Mesodermal cell (in vitro differentiated cells): Measurements from ENCODE around the gene OR4K14. TPM values are rescaled to one million over a fixed set of nuclear protein-coding genes. Genes with fewer than 3 reads are reported as not detected.

Experiments
- H3K27ac ChIP-seq: 2 replicates; pipeline ENCODE4 v1.7.0; 2013; ENCODE audit warnings: mild to moderate bottlenecking, low read depth, low read length, moderate library complexity; ENCODE audit not compliant: severe bottlenecking
- H3K36me3 ChIP-seq: 2 replicates; pipeline ENCODE4 v1.7.1; 2013; ENCODE audit warnings: mild to moderate bottlenecking, low read length, moderate library complexity; ENCODE audit not compliant: control insufficient read depth, insufficient read depth
- H3K4me1 ChIP-seq: one replicate; pipeline ENCODE4 v1.7.1; 2013; ENCODE audit warnings: mild to moderate bottlenecking, low read length; ENCODE audit not compliant: insufficient read depth, control insufficient read depth, poor library complexity, severe bottlenecking
- H3K4me3 ChIP-seq: 2 replicates; pipeline ENCODE4 v1.7.0; 2013; ENCODE audit warnings: low read length, control low read depth, mild to moderate bottlenecking; ENCODE audit not compliant: insufficient read depth, poor library complexity, severe bottlenecking; ENCODE audit errors: extremely low read depth
- H3K9me3 ChIP-seq: 2 replicates; pipeline ENCODE4 v1.7.1; 2013; ENCODE audit warnings: mild to moderate bottlenecking, low read length, moderate library complexity; ENCODE audit not compliant: control insufficient read depth
- WGBS, 2 experiments: methylation state at CpG; one replicate each; pipeline ENCODE4 v1.1.5; 2013; ENCODE audit warnings: missing lambda C conversion rate in 2 of 2; ENCODE audit not compliant: insufficient coverage in 2 of 2; 5-methylcytosine and 5-hydroxymethylcytosine counted together
- polyA plus RNA-seq, 2 experiments: library from polyadenylated mRNA; stranded (reverse); fragments of 50-300 nt; gene quantifications; one replicate each; pipeline ENCODE4 v1.2.3, GENCODE V29; 2013

Gene OR4K14, protein sequence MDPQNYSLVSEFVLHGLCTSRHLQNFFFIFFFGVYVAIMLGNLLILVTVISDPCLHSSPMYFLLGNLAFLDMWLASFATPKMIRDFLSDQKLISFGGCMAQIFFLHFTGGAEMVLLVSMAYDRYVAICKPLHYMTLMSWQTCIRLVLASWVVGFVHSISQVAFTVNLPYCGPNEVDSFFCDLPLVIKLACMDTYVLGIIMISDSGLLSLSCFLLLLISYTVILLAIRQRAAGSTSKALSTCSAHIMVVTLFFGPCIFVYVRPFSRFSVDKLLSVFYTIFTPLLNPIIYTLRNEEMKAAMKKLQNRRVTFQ
- polyA plus RNA-seq (2013, experiment 1 of 2), result not detected
- polyA plus RNA-seq (2013, experiment 2 of 2), result not detected

DNA sequence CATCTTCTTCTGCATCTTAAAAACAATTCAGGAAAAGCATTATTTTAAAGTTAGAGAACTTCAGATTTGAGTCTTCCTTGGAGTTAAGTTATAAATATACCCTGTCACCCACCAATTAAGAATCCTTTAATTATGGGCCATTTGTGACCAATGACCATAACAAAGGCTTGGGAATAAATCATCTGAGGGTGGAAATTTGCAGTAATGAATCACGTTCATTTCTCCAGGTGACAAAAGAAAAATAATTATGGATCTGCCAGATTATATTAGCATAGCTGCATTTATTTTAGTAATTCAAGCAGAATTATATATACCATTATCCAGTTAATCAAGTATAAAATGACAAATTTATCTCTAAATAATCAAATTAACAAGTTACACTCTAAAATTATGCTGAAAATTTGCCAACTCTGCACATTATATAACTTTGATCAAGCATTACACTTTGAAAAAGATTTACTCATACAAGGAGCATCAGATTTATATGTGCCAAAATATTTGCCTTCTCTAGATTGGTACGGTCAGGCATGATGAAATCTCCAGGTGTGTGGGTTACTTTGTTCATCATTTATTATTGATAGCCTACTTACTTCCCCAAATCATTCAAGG is at the start of gene OR4K14:
Gene OR4K14 (minus strand): TSS at position 51 of the 609 bp plus-strand sequence. CDS start 4,114 bp downstream, outside the sequence.
- Histone ChIP-seq H3K4me1 (no peaks in the 10 kb centered on the region), H3K27ac (no peak within 1 kb of the TSS)
- WGBS, 2 experiments, result no CpG with 5 or more reads among the region's 2 CpGs

DNA sequence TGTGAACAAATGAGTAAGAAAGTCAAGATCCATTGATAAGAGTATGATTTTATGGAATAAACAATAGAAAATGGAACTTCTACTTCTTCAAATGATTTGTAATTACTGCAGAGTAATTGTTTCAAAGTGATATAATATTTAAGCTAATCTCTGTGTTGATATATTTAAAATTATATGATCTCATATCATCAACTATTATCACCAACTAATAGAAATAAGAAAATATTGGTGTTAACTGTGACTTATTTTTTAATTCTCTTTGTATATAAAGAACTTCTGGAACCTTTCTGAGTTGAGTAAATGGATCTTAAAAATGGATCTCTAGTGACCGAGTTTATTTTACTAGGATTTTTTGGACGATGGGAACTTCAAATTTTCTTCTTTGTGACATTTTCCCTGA is 40.6 kb upstream of the OR4K14 start, which contains the start of gene OR4L1:
Gene OR4L1 (plus strand): TSS at position 301 of the 400 bp plus-strand sequence. CDS start 0 bp downstream, at position 301.
- H3K9me3 ChIP-seq, result peaks cover 57% of the 10 kb centered on the region
- H3K27ac ChIP-seq, result no peak within 1 kb of the TSS
- no peak within 1 kb of the TSS for H3K4me3 ChIP-seq
- no peaks in the 10 kb centered on the region for H3K4me1 ChIP-seq
- 33% methylated on average over 1 of the region's 2 CpGs; no CpG with 5 or more reads in 1 of the 2 experiments for WGBS, 2 experiments
- no peaks in the 10 kb centered on the region for H3K36me3 ChIP-seq

More for the DNA sequence above, at the start of gene OR4K14:
- Histone ChIP-seq H3K36me3 (no peaks in the 10 kb centered on the region), H3K4me3 (no peak within 1 kb of the TSS), H3K9me3 (peaks cover 53% of the 10 kb centered on the region)

DNA sequence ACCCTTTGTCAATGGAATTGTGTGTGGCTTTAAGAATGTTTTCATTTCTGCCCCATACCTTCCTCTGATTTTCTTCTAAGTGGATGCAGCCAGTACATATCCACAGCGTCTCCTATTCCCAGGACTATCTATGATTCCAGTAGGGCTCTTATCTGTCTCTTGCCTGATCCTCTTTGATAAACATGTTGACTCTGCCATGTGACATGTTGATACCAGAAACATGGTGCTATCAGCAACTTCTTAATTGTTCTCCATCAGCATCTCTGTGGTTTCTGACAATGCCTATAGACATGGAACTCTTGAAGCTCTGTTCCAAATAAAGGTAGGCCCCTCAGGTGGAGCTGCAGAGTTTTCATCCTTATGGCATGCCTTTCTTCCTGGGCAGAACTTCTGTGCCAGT is 29.1 kb upstream of the OR4K14 start:
- 36 to 40% methylated on average over 1 of the region's 1 CpG for WGBS, 2 experiments
- H3K4me3 ChIP-seq, result no peak overlapping the region
- H3K27ac ChIP-seq, result no peak overlapping the region
- H3K4me1 ChIP-seq, result no peaks in the 10 kb centered on the region
- H3K36me3 ChIP-seq, result no peaks in the 10 kb centered on the region
- H3K9me3 ChIP-seq, result peaks cover 42% of the 10 kb centered on the region

DNA sequence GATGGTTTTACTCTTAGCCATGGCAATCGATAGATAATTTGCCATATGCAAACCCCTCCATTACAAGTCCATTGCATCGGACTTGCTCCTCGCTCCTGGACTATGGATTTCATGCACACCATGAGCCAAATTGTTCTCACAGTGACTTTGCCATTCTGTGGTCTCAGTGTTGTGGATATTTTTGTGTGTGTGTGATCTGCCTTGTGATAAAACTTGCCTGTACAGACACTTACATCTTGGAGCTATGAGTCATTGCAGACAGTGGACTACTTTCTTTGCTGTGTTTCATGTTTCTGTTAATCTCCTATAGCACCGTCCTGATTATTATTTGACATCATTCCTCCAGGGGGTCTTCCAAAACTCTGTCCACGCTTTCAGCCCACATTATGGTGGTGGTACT is 25.1 kb upstream of the OR4K14 start:
- Histone ChIP-seq H3K36me3 (no peaks in the 10 kb centered on the region), H3K4me1 (no peaks in the 10 kb centered on the region), H3K4me3 (no peak overlapping the region), H3K9me3 (peaks cover 26% of the 10 kb centered on the region), H3K27ac (no peak overlapping the region)
- 39 to 92% methylated on average over 2 to 3 of the region's 5 CpGs for WGBS, 2 experiments

DNA sequence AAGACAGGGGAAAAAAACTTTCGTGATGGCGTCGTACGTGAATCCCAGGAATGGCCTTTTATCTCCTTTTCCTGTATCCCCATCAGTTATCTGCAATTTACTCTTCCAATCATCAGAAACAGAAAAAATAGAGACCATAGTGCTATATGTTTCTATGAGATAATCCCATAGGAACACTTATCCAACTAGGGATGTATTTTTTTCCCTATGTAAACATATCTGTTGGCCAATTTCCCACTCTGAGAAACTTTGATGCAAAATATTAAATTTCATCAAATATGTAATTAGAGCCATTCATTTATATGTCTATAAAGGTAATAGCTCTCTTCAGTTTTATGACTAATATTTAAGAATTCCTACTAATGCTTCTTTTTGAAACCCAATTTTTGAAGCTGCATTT is 16.8 kb upstream of the OR4K14 start, which contains the start of gene OR4K13:
Gene OR4K13 (minus strand): TSS at position 101 of the 400 bp plus-strand sequence. CDS start 1,280 bp downstream, outside the sequence.
- Histone ChIP-seq H3K4me3 (no peak within 1 kb of the TSS), H3K27ac (no peak within 1 kb of the TSS), H3K36me3 (no peaks in the 10 kb centered on the region), H3K9me3 (peaks cover 29% of the 10 kb centered on the region), H3K4me1 (no peaks in the 10 kb centered on the region)
- no CpG with 5 or more reads among the region's 4 CpGs for WGBS, 2 experiments

DNA sequence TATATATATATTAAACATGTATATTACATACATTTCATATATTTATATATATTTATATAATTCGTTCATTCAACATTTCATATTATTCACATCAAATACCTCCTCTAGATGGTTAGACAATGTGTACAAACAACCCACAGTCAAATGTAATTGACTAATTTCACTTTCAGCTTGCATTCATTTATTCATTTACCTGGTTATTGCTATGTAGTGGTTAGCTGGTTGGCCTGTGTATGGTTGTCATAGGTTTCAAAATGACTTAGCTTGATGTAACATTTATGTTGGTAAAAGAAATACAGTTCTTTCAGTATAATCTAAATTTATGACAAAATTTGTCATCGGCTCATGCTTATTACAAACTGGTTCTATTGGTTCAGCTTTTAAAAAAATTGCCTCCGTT is 16.3 kb upstream of the OR4K14 start:
- Histone ChIP-seq H3K9me3 (peaks cover 31% of the 10 kb centered on the region), H3K4me3 (no peak overlapping the region), H3K36me3 (no peaks in the 10 kb centered on the region), H3K27ac (no peak overlapping the region), H3K4me1 (no peaks in the 10 kb centered on the region)
- WGBS, 2 experiments, result no CpG with 5 or more reads among the region's 3 CpGs

DNA sequence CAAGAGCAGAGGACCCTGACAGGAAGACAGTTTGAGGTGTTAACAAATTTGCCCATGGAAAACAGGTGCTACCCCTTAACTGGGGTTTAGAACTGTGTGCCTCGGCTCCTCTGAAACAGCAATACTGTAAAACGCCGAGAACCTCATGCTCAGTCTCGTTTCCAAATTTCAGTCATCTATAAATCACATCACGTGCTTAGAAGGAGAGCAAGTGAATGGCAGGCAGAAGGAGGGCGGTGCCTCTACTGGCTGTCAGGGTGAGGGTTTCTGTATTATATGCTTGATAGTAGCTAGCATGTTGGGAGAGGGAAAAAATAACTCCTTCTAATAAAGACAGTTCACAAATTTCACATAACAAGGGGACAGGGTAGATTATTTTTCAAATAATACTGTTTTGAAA is 12.0 kb upstream of the OR4K14 start:
- Histone ChIP-seq H3K27ac (no peak overlapping the region), H3K4me3 (no peak overlapping the region), H3K4me1 (no peaks in the 10 kb centered on the region), H3K36me3 (no peaks in the 10 kb centered on the region), H3K9me3 (peaks cover 44% of the 10 kb centered on the region)
- WGBS, 2 experiments, result 60% methylated on average over 1 of the region's 6 CpGs; no CpG with 5 or more reads in 1 of the 2 experiments

DNA sequence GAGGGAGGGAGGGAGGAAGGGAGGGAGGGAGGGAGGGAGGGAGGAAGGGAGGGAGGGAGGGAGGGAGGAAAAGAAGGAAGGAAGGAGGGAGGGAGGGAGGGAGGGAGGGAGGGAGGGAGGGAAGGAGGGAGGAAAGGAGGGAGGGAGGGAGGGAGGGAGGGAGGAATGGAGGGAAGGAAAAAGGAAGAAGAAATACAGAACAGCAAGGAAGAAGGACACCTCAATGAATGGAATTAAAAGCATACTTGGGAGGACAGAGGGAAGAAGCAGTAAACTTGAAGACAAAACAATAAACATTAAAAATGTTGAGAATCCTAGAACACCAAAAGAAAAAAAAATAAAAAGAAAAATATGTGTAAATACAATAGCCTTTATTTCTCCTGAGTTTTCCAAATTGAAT is 11.0 kb downstream of the OR4K14 start:
- H3K36me3 ChIP-seq, result no peaks in the 10 kb centered on the region
- no peak overlapping the region for H3K4me3 ChIP-seq
- no peaks in the 10 kb centered on the region for H3K4me1 ChIP-seq
- H3K27ac ChIP-seq, result no peak overlapping the region
- peaks cover 34% of the 10 kb centered on the region for H3K9me3 ChIP-seq

DNA sequence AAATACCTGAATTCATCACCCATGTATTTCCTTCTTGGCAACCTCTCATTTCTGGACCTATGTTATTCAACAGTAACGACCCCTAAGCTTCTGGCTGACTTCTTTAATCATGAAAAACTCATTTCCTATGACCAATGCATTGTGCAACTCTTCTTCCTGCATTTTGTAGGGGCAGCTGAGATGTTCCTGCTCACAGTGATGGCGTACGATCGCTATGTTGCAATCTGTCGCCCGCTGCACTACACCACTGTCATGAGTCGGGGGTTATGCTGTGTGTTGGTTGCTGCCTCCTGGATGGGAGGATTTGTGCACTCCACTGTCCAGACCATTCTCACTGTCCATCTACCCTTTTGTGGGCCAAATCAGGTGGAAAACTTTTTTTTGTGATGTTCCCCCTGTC is 16.8 kb downstream of the OR4K14 start:
- Histone ChIP-seq H3K27ac (no peak overlapping the region), H3K4me1 (no peaks in the 10 kb centered on the region), H3K36me3 (no peaks in the 10 kb centered on the region), H3K4me3 (no peak overlapping the region), H3K9me3 (peaks cover 30% of the 10 kb centered on the region)
- WGBS, 2 experiments, result 30 to 55% methylated on average over 2 of the region's 7 CpGs

DNA sequence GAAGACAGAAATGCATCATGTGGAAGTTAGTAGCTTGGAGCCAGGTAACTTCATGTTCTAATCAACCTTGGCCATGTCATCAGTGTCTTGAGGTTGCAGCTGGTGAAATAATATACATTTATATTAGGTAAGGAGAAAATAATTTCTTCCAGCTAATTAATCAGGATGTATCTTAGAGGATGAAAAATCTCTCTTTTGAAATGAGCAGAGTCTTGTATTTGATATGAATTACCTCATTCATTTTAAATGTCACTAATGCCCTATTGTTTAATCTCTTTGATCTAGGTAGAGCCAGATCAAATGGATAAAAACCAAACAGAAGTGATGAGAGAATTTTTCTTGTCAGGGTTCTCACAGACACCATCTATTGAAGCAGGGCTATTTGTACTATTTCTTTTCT is 17.2 kb downstream of the OR4K14 start, which contains the start of gene OR4Q2:
Gene OR4Q2 (plus strand): TSS at position 301 of the 400 bp plus-strand sequence.
- Histone ChIP-seq H3K27ac (no peak within 1 kb of the TSS), H3K4me3 (no peak within 1 kb of the TSS), H3K36me3 (no peaks in the 10 kb centered on the region), H3K9me3 (peaks cover 27% of the 10 kb centered on the region), H3K4me1 (no peaks in the 10 kb centered on the region)

DNA sequence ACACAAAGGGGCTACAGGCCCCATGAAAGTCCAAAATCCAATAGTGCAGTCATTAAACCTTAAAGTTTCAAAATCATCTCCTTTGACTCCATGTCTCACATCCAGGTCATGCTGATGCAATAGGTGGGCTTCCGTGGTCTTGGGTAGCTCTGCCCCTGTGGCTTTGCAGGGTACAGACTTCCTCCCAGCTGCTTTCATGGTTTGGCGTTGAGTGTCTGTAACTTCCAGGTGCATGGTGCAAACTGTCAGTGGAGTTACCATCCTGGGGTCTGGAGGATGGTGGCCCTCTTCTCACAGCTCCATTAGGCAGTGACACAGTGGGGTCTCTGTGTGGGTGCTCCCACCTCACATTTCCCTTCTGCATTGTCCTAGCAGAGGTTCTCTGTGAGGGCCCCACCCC is 25.7 kb downstream of the OR4K14 start:
- 60 to 70% methylated on average over 2 of the region's 2 CpGs for WGBS, 2 experiments
- H3K9me3 ChIP-seq, result peaks cover 37% of the 10 kb centered on the region

More for the DNA sequence above, 25.7 kb downstream of the OR4K14 start:
- Histone ChIP-seq H3K27ac (no peak overlapping the region), H3K4me3 (no peak overlapping the region), H3K36me3 (no peaks in the 10 kb centered on the region), H3K4me1 (no peaks in the 10 kb centered on the region)
